Naive thymus-derived CD4-positive, alpha-beta T cell (primary cell): ENCODE measurements around the gene RNU6-1. TPM values are rescaled to one million over a fixed set of nuclear protein-coding genes. Genes with fewer than 3 reads are reported as not detected.

Experiments
- ATAC-seq: fragments of 150-1000 bp; cut with Tn5 transposase; 2 replicates; pipeline ENCODE4 v1.10.0; 2021; ENCODE audit warnings: mild to moderate bottlenecking, moderate library complexity
- CTCF ChIA-PET: fragments of 350-600 bp; sonication (Branson Sonifier 250); formaldehyde crosslinking; loops from one replicate; lab custom pipeline; 2021; ENCODE audit warnings: antibody characterized with exemption; lab: Charles Lee
- POLR2A ChIA-PET: fragments of 350-600 bp; sonication (Branson Sonifier 250); formaldehyde crosslinking; loops from one replicate; lab custom pipeline; 2021; ENCODE audit warnings: antibody characterized with exemption, inconsistent platforms; lab: Charles Lee
- DNase-seq, 9 donors: peaks; one replicate each; pipeline versions ENCODE4 v3.0.0 to v3.0.0-alpha.2; 2020 to 2022; ENCODE audit warnings: mixed read lengths in 1 of 9
- H3K27ac ChIP-seq: one replicate; pipeline ENCODE4 v1.7.0; 2013; ENCODE audit warnings: mild to moderate bottlenecking, low read depth, low read length, moderate library complexity
- H3K27me3 ChIP-seq, 2 donors: one replicate each; pipeline ENCODE4 v1.7.0; 2013; ENCODE audit warnings: low read length in 2 of 2, mild to moderate bottlenecking in 2 of 2, moderate library complexity in 2 of 2; ENCODE audit not compliant: control insufficient read depth in 2 of 2, insufficient read depth in 2 of 2
- H3K36me3 ChIP-seq, 3 experiments: 1 replicate in 2 of 3; 2 replicates in 1 of 3; pipeline ENCODE4 v1.7.0; 2013; ENCODE audit warnings: low read length in 3 of 3, mild to moderate bottlenecking in 3 of 3, moderate library complexity in 1 of 3; ENCODE audit not compliant: insufficient read depth in 3 of 3, control insufficient read depth in 2 of 3
- H3K4me1 ChIP-seq, 2 donors: one replicate each; pipeline ENCODE4 v1.7.0; 2013; ENCODE audit warnings: low read length in 2 of 2, mild to moderate bottlenecking in 2 of 2, moderate library complexity in 1 of 2; ENCODE audit not compliant: control insufficient read depth in 2 of 2, insufficient read depth in 2 of 2
- H3K4me3 ChIP-seq: 2 replicates; pipeline ENCODE4 v1.7.0; 2013; ENCODE audit warnings: mild to moderate bottlenecking, low read length
- H3K9me3 ChIP-seq, 3 experiments: 1 replicate in 2 of 3; 2 replicates in 1 of 3; pipeline ENCODE4 v1.7.0; 2013; ENCODE audit warnings: low read length in 3 of 3; ENCODE audit not compliant: control insufficient read depth in 2 of 3
- H3K27ac Mint-ChIP-seq, 9 donors: one replicate each; pipeline ENCODE4 v1.8.0; 2020 to 2022; ENCODE audit warnings: mixed read lengths in 9 of 9, mild to moderate bottlenecking in 8 of 9, moderate library complexity in 5 of 9, inconsistent platforms in 2 of 9
- H3K27me3 Mint-ChIP-seq, 5 donors: one replicate each; pipeline ENCODE4 v1.8.0; 2021 to 2022; ENCODE audit warnings: mixed read lengths in 5 of 5, mild to moderate bottlenecking in 1 of 5
- H3K36me3 Mint-ChIP-seq, 5 donors: one replicate each; pipeline ENCODE4 v1.8.0; 2020 to 2022; ENCODE audit warnings: mixed read lengths in 5 of 5, mild to moderate bottlenecking in 3 of 5, inconsistent platforms in 1 of 5
- H3K4me1 Mint-ChIP-seq, 7 donors: one replicate each; pipeline ENCODE4 v1.8.0; 2020 to 2022; ENCODE audit warnings: mixed read lengths in 7 of 7, mild to moderate bottlenecking in 3 of 7, inconsistent platforms in 1 of 7
- H3K4me3 Mint-ChIP-seq, 10 donors: one replicate each; pipeline ENCODE4 v1.8.0; 2020 to 2022; ENCODE audit warnings: mild to moderate bottlenecking in 10 of 10, mixed read lengths in 10 of 10, moderate library complexity in 6 of 10, inconsistent platforms in 2 of 10
- H3K9me3 Mint-ChIP-seq, 11 donors: one replicate each; pipeline ENCODE4 v1.8.0; 2020 to 2022; ENCODE audit warnings: mixed read lengths in 11 of 11, mild to moderate bottlenecking in 4 of 11, inconsistent platforms in 1 of 11, moderate library complexity in 1 of 11
- intact Hi-C, 2 donors: fragments of 100-400 bp; cut with micrococcal nuclease; formaldehyde crosslinking; loops; one replicate each; pipeline ENCODE4 v1.15.1; 2023
- polyA plus RNA-seq, 2 donors: library from polyadenylated mRNA; unstranded; fragments of 300-500 nt; fragmentation: Illumina TruSeq; gene quantifications; one replicate each; pipeline ENCODE4 v1.2.3, GENCODE V29; 2021
- total RNA-seq, 6 experiments: library from RNA in 5 of 6; stranded (reverse) in 5 of 6; gene quantifications; 1 replicate in 5 of 6; 2 replicates in 1 of 6; pipeline ENCODE4 v1.2.3 and lab custom pipeline; 2021 to 2026

The RNU6-1 gene
- total and polyA plus RNA-seq, 7 experiments from 2014 or later = not detected

- peaks cover 5 to 25% (median 21%) of the 10 kb centered on the region in 5 donors for H3K27me3 Mint-ChIP-seq
- no peaks in the 10 kb centered on the region for H3K36me3 Mint-ChIP-seq
- no peak overlapping the region for H3K27ac Mint-ChIP-seq
- DNase-seq (no peak), ATAC-seq (no peak)
- Histone ChIP-seq H3K9me3 (no peaks in the 10 kb centered on the region), H3K4me1 (no peaks in the 10 kb centered on the region), H3K27ac (no peak overlapping the region), H3K4me3 (no peak overlapping the region), H3K36me3 (no peaks in the 10 kb centered on the region), H3K27me3 (no peaks in the 10 kb centered on the region)
- H3K4me1 Mint-ChIP-seq = peaks cover 8 to 29% (median 20%) of the 10 kb centered on the region in 7 donors
- intact Hi-C loops = loop anchor here in 1 of 2 donors (10.0 kb wide), 1 partner anchor 421 kb away; no protein-coding TSS in a partner anchor
- CTCF ChIA-PET = no interaction called here
- POLR2A ChIA-PET = interaction anchor here (0.6 kb wide), 1 partner anchor 182 kb away, joined by 4 read pairs; no protein-coding TSS in a partner anchor
- peak overlapping the region; percentile 53 to 84 (median 74) for H3K4me3 Mint-ChIP-seq
- H3K9me3 Mint-ChIP-seq = peaks cover 0 to 2% (median 0%) of the 10 kb centered on the region in 11 donors
These were observed 44.2 kb upstream of the RNU6-1 start for GRCh38 chr15:67884009-67884408.

- ChIA-PET POLR2A (interaction anchor here (0.6 kb wide), 2 partner anchors 182 to 268 kb away, joined by 3 to 4 read pairs; no protein-coding TSS in a partner anchor), CTCF (no interaction called here)
- peak overlapping the region in 3 of 10 donors; percentile 5 to 20 (median 10) for H3K4me3 Mint-ChIP-seq
- no peak overlapping the region for H3K4me3 ChIP-seq
- H3K9me3 ChIP-seq = no peaks in the 10 kb centered on the region
- H3K27ac ChIP-seq = no peak overlapping the region
- no peaks in the 10 kb centered on the region for H3K36me3 ChIP-seq
- H3K36me3 Mint-ChIP-seq = no peaks in the 10 kb centered on the region
- peaks cover 0 to 2% (median 0%) of the 10 kb centered on the region in 11 donors for H3K9me3 Mint-ChIP-seq
- H3K4me1 Mint-ChIP-seq = peaks cover 8 to 29% (median 20%) of the 10 kb centered on the region in 7 donors
- ATAC-seq = no peak
- no peak overlapping the region for H3K27ac Mint-ChIP-seq
- H3K27me3 ChIP-seq = no peaks in the 10 kb centered on the region
- intact Hi-C loops = loop anchor here in 1 of 2 donors (10.0 kb wide), 1 partner anchor 421 kb away; no protein-coding TSS in a partner anchor
- no peaks in the 10 kb centered on the region for H3K4me1 ChIP-seq
- DNase-seq = no peak
- peaks cover 5 to 29% (median 16%) of the 10 kb centered on the region in 5 donors for H3K27me3 Mint-ChIP-seq
These were observed 43.5 kb upstream of the RNU6-1 start for GRCh38 chr15:67883234-67883773.

DNA sequence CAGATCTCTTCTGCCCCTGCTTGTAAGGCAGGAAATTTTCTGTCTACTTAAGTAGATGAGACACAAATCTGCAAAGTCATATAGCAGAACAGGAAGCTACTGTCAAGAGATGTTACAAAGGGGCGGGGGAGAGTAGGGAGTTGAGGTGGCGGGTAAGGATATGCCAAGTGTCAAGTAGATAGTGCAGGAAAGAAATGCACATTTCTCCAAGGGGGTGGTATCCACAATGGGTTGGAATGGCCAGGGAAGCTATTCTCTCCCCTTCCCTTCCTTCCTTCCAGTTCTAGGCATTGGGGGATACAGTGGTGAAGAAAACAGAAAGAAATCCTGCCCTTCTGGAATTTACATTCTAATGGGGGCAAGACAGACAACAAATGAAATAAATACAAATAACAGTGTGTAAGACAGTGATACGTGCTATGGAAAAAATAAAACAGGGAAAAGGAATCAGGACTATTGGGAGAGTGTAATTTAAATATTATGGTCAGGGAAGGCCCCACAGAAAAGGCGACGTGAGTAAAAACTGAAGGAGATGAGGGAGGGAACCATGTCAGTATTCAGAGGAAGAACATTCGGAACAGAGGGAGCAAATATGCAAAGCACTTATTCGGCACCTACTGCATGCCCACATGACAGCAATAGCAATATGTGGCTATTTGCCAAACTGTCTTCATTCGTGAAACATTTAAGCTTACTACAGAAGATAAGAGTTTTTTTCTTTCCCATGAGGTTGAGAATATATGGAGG is 42.8 kb upstream of the RNU6-1 start:
- peaks cover 8 to 29% (median 20%) of the 10 kb centered on the region in 7 donors for H3K4me1 Mint-ChIP-seq
- Histone ChIP-seq H3K36me3 (no peaks in the 10 kb centered on the region), H3K4me3 (no peak overlapping the region), H3K9me3 (no peaks in the 10 kb centered on the region), H3K27ac (no peak overlapping the region), H3K4me1 (no peaks in the 10 kb centered on the region), H3K27me3 (no peaks in the 10 kb centered on the region)
- peaks cover 0 to 2% (median 0%) of the 10 kb centered on the region in 11 donors for H3K9me3 Mint-ChIP-seq
- no peaks in the 10 kb centered on the region for H3K36me3 Mint-ChIP-seq
- ATAC-seq = peak; percentile 78
- H3K4me3 Mint-ChIP-seq = peak overlapping the region in 9 of 10 donors; percentile 2 to 77 (median 12)
- peak in 6 of 9 donors; percentile 18 to 52 (median 38) for DNase-seq
- POLR2A ChIA-PET = no interaction called here
- H3K27ac Mint-ChIP-seq = peak overlapping the region in 1 of 9 donors; percentile 1
- intact Hi-C loops = loop anchor here in 1 of 2 donors (1.0 to 10.0 kb wide), 2 partner anchors 43 to 422 kb away; no protein-coding TSS in a partner anchor
- CTCF ChIA-PET = no interaction called here
- peaks cover 5 to 29% (median 10%) of the 10 kb centered on the region in 5 donors for H3K27me3 Mint-ChIP-seq

DNA sequence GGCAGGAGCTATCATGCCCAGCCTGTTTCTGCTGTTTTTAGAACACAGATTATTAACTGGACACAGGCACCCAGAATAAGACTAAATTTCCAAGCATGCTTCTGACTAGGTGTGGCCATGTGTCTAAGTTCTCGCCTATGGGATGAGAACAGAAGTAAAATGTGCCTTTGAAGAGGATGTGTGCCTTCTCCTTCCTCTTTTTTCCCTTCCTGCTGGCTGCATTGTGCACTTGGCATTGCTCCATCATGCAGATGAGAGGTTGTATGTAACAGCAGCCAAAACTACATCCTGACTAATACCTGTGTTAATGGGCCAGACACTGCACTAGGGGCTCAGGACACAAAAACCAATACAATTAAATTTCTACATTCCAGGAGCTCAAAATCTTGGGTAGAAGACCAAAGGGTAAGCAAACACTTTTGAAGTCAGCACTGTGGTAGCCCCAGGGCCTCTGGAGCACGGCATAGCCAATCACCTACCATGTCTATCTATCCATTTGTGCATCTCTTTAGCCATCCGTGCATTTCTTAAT is 40.9 kb upstream of the RNU6-1 start:
- no peaks in the 10 kb centered on the region for H3K4me1 ChIP-seq
- no peaks in the 10 kb centered on the region for H3K36me3 Mint-ChIP-seq
- DNase-seq (no peak), ATAC-seq (peak; percentile 39)
- H3K4me3 Mint-ChIP-seq = no peak overlapping the region
- POLR2A ChIA-PET = no interaction called here
- no peak overlapping the region for H3K4me3 ChIP-seq
- CTCF ChIA-PET = no interaction called here
- intact Hi-C loops = loop anchor here in 1 of 2 donors (10.0 kb wide), 1 partner anchor 424 kb away; no protein-coding TSS in a partner anchor
- no peaks in the 10 kb centered on the region for H3K27me3 ChIP-seq
- H3K9me3 ChIP-seq = no peaks in the 10 kb centered on the region
- peaks cover 5 to 29% (median 6%) of the 10 kb centered on the region in 5 donors for H3K27me3 Mint-ChIP-seq
- peaks cover 8 to 29% (median 20%) of the 10 kb centered on the region in 7 donors for H3K4me1 Mint-ChIP-seq
- no peak overlapping the region for H3K27ac Mint-ChIP-seq
- no peak overlapping the region for H3K27ac ChIP-seq
- H3K9me3 Mint-ChIP-seq = peaks cover 0 to 2% (median 0%) of the 10 kb centered on the region in 11 donors
- no peaks in the 10 kb centered on the region for H3K36me3 ChIP-seq

DNA sequence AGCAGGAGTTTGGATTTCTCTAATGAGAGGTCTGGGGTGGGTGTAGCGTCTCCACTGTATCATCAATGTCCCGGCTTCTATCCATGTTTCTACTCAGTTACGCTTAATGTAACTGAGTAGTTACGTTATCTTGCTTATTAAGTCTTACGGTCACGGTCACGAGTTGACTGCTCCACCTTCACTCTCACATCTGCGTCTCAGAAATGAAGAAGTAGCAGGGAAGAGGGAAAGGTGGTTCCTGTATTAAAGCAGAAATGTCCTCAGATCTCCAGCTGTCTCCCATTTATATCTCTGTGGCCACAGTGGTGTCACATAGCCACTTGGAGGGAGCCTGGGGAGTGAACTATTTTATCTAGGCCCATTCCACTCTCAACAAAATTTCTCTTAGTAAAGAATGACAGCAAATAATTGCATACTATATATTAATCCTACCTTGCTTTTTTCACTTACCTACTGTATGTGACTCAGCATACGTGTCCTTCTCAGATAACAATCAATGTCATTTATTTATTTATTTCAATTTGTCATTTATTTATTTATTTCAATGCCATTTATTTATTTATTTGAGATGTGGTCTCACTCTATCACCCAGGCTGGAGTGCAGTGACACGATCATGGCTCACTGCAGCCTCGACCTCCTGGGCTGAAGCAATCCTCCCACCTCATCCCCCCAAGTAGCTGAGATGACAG is 39.7 kb upstream of the RNU6-1 start:
- ChIA-PET POLR2A (interaction anchor here (0.7 kb wide), 1 partner anchor 125 kb away, joined by 3 read pairs; no protein-coding TSS in a partner anchor), CTCF (no interaction called here)
- Histone ChIP-seq H3K27me3 (no peaks in the 10 kb centered on the region), H3K27ac (no peak overlapping the region), H3K9me3 (no peaks in the 10 kb centered on the region), H3K4me3 (no peak overlapping the region), H3K4me1 (no peaks in the 10 kb centered on the region), H3K36me3 (no peaks in the 10 kb centered on the region)
- peak; percentile 42 for ATAC-seq
- no peak for DNase-seq
- intact Hi-C loops = loop anchor here in 1 of 2 donors (10.0 kb wide), 1 partner anchor 425 kb away; no protein-coding TSS in a partner anchor
- Mint-ChIP-seq H3K27me3 (peaks cover 0 to 25% (median 6%) of the 10 kb centered on the region in 5 donors), H3K9me3 (peaks cover 0 to 5% (median 0%) of the 10 kb centered on the region in 11 donors), H3K27ac (no peak overlapping the region), H3K4me1 (peaks cover 8 to 19% (median 12%) of the 10 kb centered on the region in 7 donors), H3K4me3 (peak overlapping the region in 1 of 10 donors; percentile 16), H3K36me3 (no peaks in the 10 kb centered on the region)

GRCh38 chr15:67878712-67879206 is 38.9 kb upstream of the RNU6-1 start:
- Mint-ChIP-seq H3K4me3 (no peak overlapping the region), H3K27ac (no peak overlapping the region), H3K36me3 (peaks cover 0 to 3% (median 0%) of the 10 kb centered on the region in 5 donors), H3K27me3 (peaks cover 5 to 33% (median 14%) of the 10 kb centered on the region in 5 donors), H3K4me1 (peaks cover 8 to 16% (median 12%) of the 10 kb centered on the region in 7 donors), H3K9me3 (peaks cover 0 to 13% (median 5%) of the 10 kb centered on the region in 11 donors)
- H3K4me3 ChIP-seq = no peak overlapping the region
- CTCF ChIA-PET = no interaction called here
- no peaks in the 10 kb centered on the region for H3K27me3 ChIP-seq
- no peaks in the 10 kb centered on the region for H3K4me1 ChIP-seq
- no peak for ATAC-seq
- H3K9me3 ChIP-seq = peaks cover 0 to under 1% (median 0%) of the 10 kb centered on the region in 3 experiments
- no peak overlapping the region for H3K27ac ChIP-seq
- H3K36me3 ChIP-seq = no peaks in the 10 kb centered on the region
- no peak for DNase-seq
- intact Hi-C loops = no loop called here
- POLR2A ChIA-PET = interaction anchor here (0.6 kb wide), 1 partner anchor 1017 kb away, joined by 3 read pairs; no protein-coding TSS in a partner anchor
